GM23338 (cell line): Measurements from ENCODE around the gene GFAP. TPM values are rescaled to one million over a fixed set of nuclear protein-coding genes. Genes with fewer than 3 reads are reported as not detected.

Experiments used
- ATAC-seq: fragments of 200-7000 bp; cut with Tn5 transposase; 3 replicates; pipeline ENCODE4 v1.9.1; 2020
- DNase-seq: peaks from one replicate; pipeline ENCODE4 v3.0.0-alpha.2; 2015; ENCODE audit warnings: low spot score
- H2AFZ ChIP-seq: fragments of 200-600 bp; sonication (generic); 2 replicates; pipeline ENCODE4 v1.8.0; 2016; ENCODE audit warnings: antibody characterized with exemption, mild to moderate bottlenecking, moderate library complexity
- H3F3A ChIP-seq: fragments of 200-600 bp; sonication (generic); replicated peaks from 2 replicates; pipeline ENCODE4 v1.8.0; 2017; ENCODE audit warnings: antibody characterized with exemption, mixed run types, low read depth
- H3K27ac ChIP-seq: fragments of 200-600 bp; sonication (generic); 2 replicates; pipeline ENCODE4 v1.6.1; 2016; ENCODE audit warnings: low read depth
- H3K27me3 ChIP-seq: fragments of 200-600 bp; sonication (generic); 2 replicates; pipeline ENCODE4 v1.8.0; 2016; ENCODE audit warnings: mild to moderate bottlenecking, mixed run types, moderate library complexity; ENCODE audit not compliant: insufficient read depth
- H3K36me3 ChIP-seq: fragments of 200-600 bp; sonication (generic); 2 replicates; pipeline ENCODE4 v1.8.0; 2016; ENCODE audit warnings: mild to moderate bottlenecking; ENCODE audit not compliant: insufficient read depth
- H3K4me1 ChIP-seq: fragments of 200-600 bp; sonication (generic); 2 replicates; pipeline ENCODE4 v1.8.0; 2016; ENCODE audit warnings: mild to moderate bottlenecking, moderate library complexity; ENCODE audit not compliant: insufficient read depth
- H3K4me2 ChIP-seq: fragments of 200-600 bp; sonication (generic); 2 replicates; pipeline ENCODE4 v1.7.1; 2017; ENCODE audit warnings: mixed run types
- H3K4me3 ChIP-seq: fragments of 200-600 bp; sonication (generic); 2 replicates; pipeline ENCODE4 v1.6.1; 2016; ENCODE audit warnings: mixed run types
- H3K79me2 ChIP-seq: fragments of 200-600 bp; sonication (generic); replicated peaks from 2 replicates; pipeline ENCODE4 v1.8.0; 2017; ENCODE audit warnings: mild to moderate bottlenecking; ENCODE audit not compliant: insufficient read depth
- H3K9me2 ChIP-seq: fragments of 200-600 bp; sonication (generic); 2 replicates; pipeline ENCODE4 v1.8.0; 2017; ENCODE audit not compliant: insufficient read depth
- H4K20me1 ChIP-seq: fragments of 200-600 bp; sonication (generic); replicated peaks from 2 replicates; pipeline ENCODE4 v1.8.0; 2017; ENCODE audit warnings: mild to moderate bottlenecking; ENCODE audit not compliant: insufficient read depth
- H3K27ac Mint-ChIP-seq: 2 replicates; pipeline ENCODE4 v1.8.0; 2020; ENCODE audit warnings: inconsistent platforms, mild to moderate bottlenecking, moderate library complexity, mixed read lengths
- H3K27me3 Mint-ChIP-seq: 3 replicates; pipeline ENCODE4 v1.8.0; 2022; ENCODE audit warnings: low read depth, mild to moderate bottlenecking, moderate library complexity, mixed read lengths, inconsistent platforms; ENCODE audit not compliant: insufficient read depth, poor library complexity
- H3K36me3 Mint-ChIP-seq: 3 replicates; pipeline ENCODE4 v1.8.0; 2021; ENCODE audit warnings: low read depth, mild to moderate bottlenecking, inconsistent platforms, moderate library complexity, mixed read lengths
- H3K4me1 Mint-ChIP-seq: 3 replicates; pipeline ENCODE4 v1.8.0; 2020; ENCODE audit warnings: mild to moderate bottlenecking, inconsistent platforms, mixed read lengths
- H3K4me3 Mint-ChIP-seq: 3 replicates; pipeline ENCODE4 v1.8.0; 2021; ENCODE audit warnings: moderate library complexity, mild to moderate bottlenecking, inconsistent platforms, mixed read lengths
- H3K9me3 Mint-ChIP-seq: 3 replicates; pipeline ENCODE4 v1.8.0; 2020; ENCODE audit warnings: moderate library complexity, mild to moderate bottlenecking, inconsistent platforms, mixed read lengths
- CREB1 ChIP-seq: fragments of 250-450 bp; sonication (Bioruptor Pico); IDR thresholded peaks from 2 replicates; pipeline ENCODE4 v1.5.0; 2020; ENCODE audit warnings: low read depth, mild to moderate bottlenecking, moderate library complexity
- EZH2 ChIP-seq: fragments of 200-600 bp; sonication (generic); IDR thresholded peaks from one replicate; pipeline ENCODE4 v1.8.0; 2017; ENCODE audit warnings: antibody characterized with exemption, mild to moderate bottlenecking, low read depth; ENCODE audit not compliant: unreplicated experiment
- EZH2phosphoT487 ChIP-seq: fragments of 200-600 bp; sonication (generic); IDR thresholded peaks from one replicate; pipeline ENCODE4 v1.8.1; 2018; ENCODE audit warnings: antibody characterized with exemption; ENCODE audit not compliant: unreplicated experiment
- JUNB ChIP-seq: IDR thresholded peaks from one replicate; pipeline ENCODE4 v1.6.1; 2016; ENCODE audit warnings: antibody characterized with exemption; ENCODE audit not compliant: unreplicated experiment
- NANOG ChIP-seq: IDR thresholded peaks from 2 replicates; pipeline ENCODE4 v1.6.1; 2016; ENCODE audit warnings: antibody characterized with exemption, borderline replicate concordance
- POLR2AphosphoS5 ChIP-seq: IDR thresholded peaks from 2 replicates; pipeline ENCODE4 v1.6.1; 2016; ENCODE audit warnings: antibody characterized with exemption, low read depth
- STAT1 ChIP-seq: IDR thresholded peaks from one replicate; pipeline ENCODE4 v1.6.1; 2016; ENCODE audit warnings: antibody characterized with exemption; ENCODE audit not compliant: unreplicated experiment
- ZNF114 ChIP-seq: fragments of 250-450 bp; sonication (Bioruptor Pico); IDR thresholded peaks from 2 replicates; pipeline ENCODE4 v1.5.0; 2020; ENCODE audit warnings: mild to moderate bottlenecking, moderate library complexity
- ZNF331 ChIP-seq: fragments of 250-450 bp; sonication (Bioruptor Pico); IDR thresholded peaks from 2 replicates; pipeline ENCODE4 v1.5.0; 2020; ENCODE audit warnings: low read depth, mild to moderate bottlenecking, moderate library complexity
- ZNF462 ChIP-seq: fragments of 250-450 bp; sonication (Bioruptor Pico); IDR thresholded peaks from 2 replicates; pipeline ENCODE4 v1.5.0; 2020; ENCODE audit warnings: mild to moderate bottlenecking, moderate library complexity
- polyA plus RNA-seq: library from polyadenylated mRNA; unstranded; fragments of >200 nt; fragmentation: Nextera tagmentation; extraction: Ambion mirVana; gene quantifications from 2 replicates; pipeline ENCODE4 v1.2.1, GENCODE V29; 2016
- total RNA-seq: library from RNA; depleted of rRNA; stranded (reverse); fragments of >200 nt; shearing (Covaris generic); gene quantifications from 2 replicates; pipeline ENCODE4 v1.2.3, GENCODE V29; 2014

GFAP gene
- total and polyA plus RNA-seq, 2 experiments from 2014 or later = 0.15 to 5.1 TPM

- peaks cover 12% of the 10 kb centered on the region; the same call in 1 of the 2 replicates for H3K4me1 ChIP-seq
- H3K36me3 ChIP-seq = peaks cover 10% of the 10 kb centered on the region; the same call in 1 of the 2 replicates
- H3K9me3 Mint-ChIP-seq = no peaks in the 10 kb centered on the region
- no peak overlapping the region for H3K27ac Mint-ChIP-seq
- H3K4me2 ChIP-seq = no peak overlapping the region
- peaks cover 21% of the 10 kb centered on the region for H3K27me3 Mint-ChIP-seq
- H3K4me3 ChIP-seq = no peak overlapping the region
- no peaks in the 10 kb centered on the region for H4K20me1 ChIP-seq
- H3K4me3 Mint-ChIP-seq = no peak overlapping the region; the same call in 2 of the 3 replicates
- no peak overlapping the region for H2AFZ ChIP-seq
- H3F3A ChIP-seq = 0 out of 2 replicates have a peak, but pooled peaks cover 23% of the 10 kb centered on the region
- H3K4me1 Mint-ChIP-seq = peaks cover 37% of the 10 kb centered on the region
- H3K27ac ChIP-seq = no peak overlapping the region
- H3K27me3 ChIP-seq = no peaks in the 10 kb centered on the region
- DNase-seq (no peak), ATAC-seq (no peak)
- TF ChIP-seq NANOG (no peak), EZH2phosphoT487 (no peak)
- no peaks in the 10 kb centered on the region for H3K9me2 ChIP-seq
- H3K79me2 ChIP-seq = no peaks in the 10 kb centered on the region
- peaks cover 29% of the 10 kb centered on the region for H3K36me3 Mint-ChIP-seq
Measured at GRCh38 chr17:44922746-44923470, 7.6 kb upstream of the GFAP start.

DNA sequence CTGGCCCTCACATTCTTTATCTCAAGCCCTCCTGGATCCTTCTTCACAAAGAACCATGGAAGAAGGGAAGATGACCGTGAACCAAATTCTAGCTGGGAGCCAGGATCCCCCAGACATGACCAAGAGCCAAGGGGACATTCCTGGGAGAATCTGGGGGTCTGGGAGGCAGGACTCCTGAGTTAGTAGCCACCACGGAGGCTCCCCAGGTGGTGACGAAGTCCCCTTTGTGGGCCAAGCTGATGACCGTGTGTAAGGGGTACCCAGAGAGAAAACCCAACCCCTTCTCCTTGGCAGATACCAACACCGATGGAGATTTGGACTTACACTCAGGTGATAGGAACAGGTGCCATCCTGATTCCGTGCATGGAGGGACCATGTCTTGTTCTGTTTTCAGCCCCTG is 6.8 kb upstream of the GFAP start:
- no peak overlapping the region for H3K4me3 Mint-ChIP-seq

More for the DNA sequence above, 6.8 kb upstream of the GFAP start:
- Mint-ChIP-seq H3K9me3 (no peaks in the 10 kb centered on the region), H3K27me3 (peaks cover 21% of the 10 kb centered on the region), H3K36me3 (peaks cover 23% of the 10 kb centered on the region), H3K4me1 (peaks cover 37% of the 10 kb centered on the region), H3K27ac (no peak overlapping the region)
- Histone ChIP-seq H3K27ac (no peak overlapping the region), H3K4me3 (no peak overlapping the region), H3K4me2 (no peak overlapping the region), H4K20me1 (no peaks in the 10 kb centered on the region), H2AFZ (no peak overlapping the region), H3F3A (0 out of 2 replicates have a peak, but pooled peaks cover 23% of the 10 kb centered on the region), H3K79me2 (no peaks in the 10 kb centered on the region), H3K27me3 (no peaks in the 10 kb centered on the region), H3K36me3 (0 out of 2 replicates have a peak, but pooled peaks cover 3% of the 10 kb centered on the region), H3K4me1 (peaks cover 12% of the 10 kb centered on the region; the same call in 1 of the 2 replicates), H3K9me2 (no peaks in the 10 kb centered on the region)
- ATAC-seq (no peak), DNase-seq (no peak)
- TF ChIP-seq POLR2AphosphoS5 (no peak), ZNF114 (no peak), ZNF462 (CRISPR knock-in tag) (no peak), JUNB (no peak), STAT1 (no peak), EZH2phosphoT487 (no peak), NANOG (no peak), EZH2 (no peak), CREB1 (no peak), ZNF331 (CRISPR knock-in tag) (no peak)
